Measurements from ENCODE around the gene NINL. TPM values are rescaled to one million over a fixed set of nuclear protein-coding genes. Genes with fewer than 3 reads are reported as not detected.

The NINL gene
- total RNA-seq, 1 donor from 2014 or later: 10.1 TPM

DNA sequence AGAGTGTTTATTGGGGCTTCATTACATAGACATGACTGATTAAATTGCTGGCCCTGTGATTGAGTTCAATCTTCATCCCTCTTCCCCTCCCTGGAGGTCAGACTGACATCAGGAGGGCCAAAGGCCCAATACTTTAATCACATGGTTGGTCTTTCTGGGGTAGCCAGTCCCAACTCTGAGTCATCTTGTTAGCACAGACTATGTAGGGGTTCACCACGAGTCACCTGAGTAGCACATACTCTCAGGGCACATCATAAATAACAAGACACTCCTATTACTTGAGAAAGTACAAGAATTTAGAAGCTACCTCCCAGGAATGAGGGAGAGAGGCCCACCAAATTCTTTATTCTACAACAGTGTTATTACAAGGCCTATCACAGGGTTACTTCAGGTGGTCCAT lies 166.6 kb downstream of the NINL start:
- DNase-seq (ENCODE audit: low read depth, low spot score): no peak

DNA sequence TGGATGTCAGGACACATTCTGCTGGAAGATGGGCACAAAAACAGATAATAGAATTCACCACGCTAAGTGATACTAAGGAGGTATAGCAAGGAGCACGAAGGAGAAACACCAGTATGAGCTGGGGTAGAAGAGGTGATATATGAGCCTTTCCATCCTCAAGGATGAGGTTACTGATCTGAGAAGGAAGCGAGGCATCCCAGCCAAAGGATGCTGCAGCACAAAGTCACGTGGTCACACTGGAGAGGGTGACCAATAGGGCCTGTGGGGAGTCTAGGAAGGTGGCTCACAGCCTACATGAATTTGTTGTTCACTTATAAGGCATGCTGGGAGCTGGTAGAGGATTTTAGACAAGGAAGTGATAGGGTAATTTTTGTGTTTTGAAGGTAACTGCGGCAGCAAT lies 176.4 kb downstream of the NINL start:
- DNase-seq (ENCODE audit: low read depth, low spot score): no peak

DNA sequence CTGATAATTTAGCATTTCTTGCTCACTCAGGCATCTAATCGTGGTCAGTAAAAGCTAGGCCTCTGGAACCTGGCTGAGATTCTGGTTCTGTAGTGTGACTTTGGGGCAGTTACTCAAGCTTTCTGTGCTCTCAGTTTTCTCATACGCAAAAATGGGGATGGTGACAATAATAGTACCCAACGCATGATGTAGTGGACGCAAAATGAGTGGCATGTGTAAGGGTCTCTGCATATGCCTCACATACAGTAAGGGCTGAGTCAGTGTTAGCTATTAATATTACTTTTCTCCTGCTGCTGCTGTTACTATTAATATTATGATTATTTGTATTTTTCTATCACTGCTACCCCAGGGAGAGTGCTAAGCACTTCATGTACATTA lies 177.2 kb downstream of the NINL start:
- DNase-seq (ENCODE audit: low read depth, low spot score): no peak

DNA sequence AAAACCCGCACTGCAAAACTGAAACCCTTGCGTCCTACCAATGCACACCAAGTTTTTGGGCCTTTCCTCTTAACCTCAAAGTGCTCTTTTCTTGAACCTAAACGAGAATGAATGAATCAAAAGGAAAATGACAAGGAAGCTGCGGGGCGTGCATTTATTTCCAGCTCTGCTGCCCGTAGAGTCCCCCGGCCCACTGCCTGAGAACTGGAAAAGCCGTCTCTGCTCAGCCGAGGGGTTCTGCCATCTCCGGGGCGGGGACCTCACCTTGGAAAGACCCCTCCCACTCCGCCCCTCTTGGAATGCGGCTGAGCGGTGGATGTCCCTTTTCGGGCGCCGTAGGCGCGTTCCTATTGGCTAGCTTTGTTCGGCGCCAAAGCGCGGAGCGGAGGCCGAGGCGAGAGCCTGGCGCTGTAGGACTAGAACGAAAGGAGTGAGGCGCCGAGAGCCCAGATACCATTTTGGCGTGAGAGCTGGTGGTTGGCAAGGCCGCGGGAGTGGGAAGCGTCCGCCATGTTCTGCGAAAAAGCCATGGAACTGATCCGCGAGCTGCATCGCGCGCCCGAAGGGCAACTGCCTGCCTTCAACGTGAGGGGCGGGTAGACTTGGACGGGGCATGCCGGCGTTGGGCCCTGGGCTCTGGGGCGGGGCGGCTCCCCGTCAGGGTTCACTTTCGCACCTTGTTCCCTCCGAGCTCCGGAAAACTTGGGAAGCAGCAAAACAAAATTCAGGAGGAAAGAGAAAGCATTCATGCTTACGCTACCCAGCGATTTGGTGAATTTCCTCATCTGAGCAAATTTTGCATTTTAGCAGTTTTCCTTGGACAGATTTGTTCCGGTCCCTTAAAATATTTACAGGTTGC lies 177.8 kb downstream of the NINL start, which contains the start of gene GINS1:
GINS1 (plus strand) TSS at position 363 of the 859 bp plus-strand sequence; CDS start at position 511, 148 bp downstream.
- peak; percentile 44 for DNase-seq (ENCODE audit: low read depth, low spot score)

Other genes with a start within 250 kb of the NINL start
- gene ABHD12, start 194.7 kb downstream of the NINL start, total RNA-seq: 25.9 and 30.1 TPM in 2 replicates
- 20.0 and 34.6 TPM in 2 replicates for gene GINS1, start 177.9 kb downstream of the NINL start, total RNA-seq
- gene NANP, start 38.5 kb upstream of the NINL start, total RNA-seq: 10.0 and 10.2 TPM in 2 replicates
- 14.2 and 19.3 TPM in 2 replicates for gene ZNF337, start 111.3 kb upstream of the NINL start, total RNA-seq